CD4-positive, alpha-beta T cell treated with Interferon alpha-2 for 1 hour (primary cell): ENCODE results near the gene ARHGAP21.
"Not testable (repeated sequence)": the region's sequence is repeated elsewhere in the genome, so short reads cannot be mapped to it uniquely, and the experiment has no call there.

Experiments
- DNase-seq, 2 donors: peaks; one replicate each; pipeline ENCODE4 v3.0.0-alpha.2; 2020 to 2022

ARHGAP21 gene

DNA sequence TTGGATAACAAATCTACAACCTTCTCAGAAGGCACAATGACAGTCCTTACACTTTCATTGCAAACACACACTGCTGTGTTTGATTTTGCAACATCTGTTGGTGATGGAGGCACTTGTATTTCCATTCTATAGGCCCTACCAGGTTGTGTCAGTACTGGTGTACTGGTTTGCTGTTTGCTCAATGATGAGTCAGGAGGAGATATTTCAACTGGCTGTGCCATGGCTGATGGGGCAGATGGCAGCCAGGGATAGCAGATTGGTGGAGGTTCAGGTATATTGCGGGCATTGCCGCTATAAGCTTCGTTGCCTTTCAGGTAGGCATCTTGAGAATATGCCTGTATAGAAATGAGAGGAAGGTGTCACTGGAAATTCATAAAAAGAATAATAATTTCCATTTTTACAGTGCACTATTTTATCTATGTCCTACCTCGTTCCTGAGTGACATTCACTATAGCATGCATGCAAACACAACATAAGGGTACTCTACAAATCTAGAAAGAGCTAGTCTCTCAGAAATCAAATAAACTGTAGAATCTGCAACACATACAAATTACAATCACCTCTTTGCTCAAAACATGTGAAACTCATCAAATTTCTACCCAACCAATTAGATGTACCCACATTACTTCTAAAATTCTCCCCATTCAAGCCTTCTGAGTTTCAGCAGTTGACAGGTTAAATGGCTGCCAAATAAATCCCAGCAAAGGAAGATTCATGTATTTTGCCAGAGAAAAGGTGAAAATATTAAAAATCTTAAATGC is 102.5 kb downstream of the ARHGAP21 start:
- not testable (repeated sequence) for DNase-seq

DNA sequence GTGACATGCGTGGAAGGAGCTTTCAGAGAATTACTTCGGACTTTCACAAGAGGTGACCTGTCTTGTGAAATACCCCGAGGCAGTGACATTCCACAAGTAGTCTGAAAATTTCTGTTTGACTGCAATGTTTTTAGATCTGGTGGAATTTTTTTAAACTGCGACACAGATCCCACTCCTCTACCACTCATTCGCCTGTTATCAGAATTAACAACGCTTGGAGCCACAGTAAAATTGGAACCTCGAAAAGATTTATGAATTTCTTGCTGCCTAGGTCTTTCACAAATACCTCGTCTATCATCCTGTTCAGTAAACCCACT is 103.7 kb downstream of the ARHGAP21 start:
- DNase-seq: not testable (repeated sequence)

DNA sequence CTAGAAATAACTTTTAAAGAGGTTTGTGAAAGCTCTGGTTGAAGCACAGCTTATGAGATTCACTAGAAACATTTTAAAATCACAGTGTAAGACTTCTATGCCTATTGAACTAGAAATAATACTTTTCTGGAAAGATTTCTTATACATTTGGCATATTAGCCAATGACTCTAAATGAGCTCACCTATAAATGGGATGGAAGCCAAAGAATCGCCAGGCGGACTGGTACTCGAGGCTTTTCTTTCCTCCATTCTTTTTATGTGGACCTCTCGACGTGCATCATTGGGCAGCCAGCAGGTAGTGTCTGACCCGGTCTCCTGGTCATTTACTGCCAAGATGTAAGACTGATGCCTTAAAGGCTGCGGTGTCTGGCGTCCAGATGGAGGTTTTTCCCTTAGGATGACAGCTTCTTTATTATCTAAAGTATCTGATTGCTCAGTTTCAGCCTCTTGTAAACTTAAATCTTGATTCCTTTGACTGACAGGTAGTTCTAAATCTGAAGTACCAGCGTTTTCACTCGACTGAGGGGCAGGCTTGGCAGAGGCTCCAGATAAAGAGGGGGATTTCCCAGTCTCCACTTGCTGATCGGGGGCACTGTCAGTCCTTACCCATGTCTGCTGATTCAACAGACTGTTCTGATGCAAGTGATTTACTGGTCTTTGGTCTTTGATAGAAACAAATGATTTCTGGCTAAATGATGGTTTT is 104.2 kb downstream of the ARHGAP21 start:
- not testable (repeated sequence) for DNase-seq

- no peak for DNase-seq
These were observed 105.3 kb downstream of the ARHGAP21 start for GRCh38 chr10:24618401-24618800.

- peak; percentile 33 to 47 for DNase-seq
These were observed 105.8 kb downstream of the ARHGAP21 start for GRCh38 chr10:24617771-24618396.

GRCh38 chr10:24616536-24616935 is 107.2 kb downstream of the ARHGAP21 start:
- DNase-seq: no peak

DNA sequence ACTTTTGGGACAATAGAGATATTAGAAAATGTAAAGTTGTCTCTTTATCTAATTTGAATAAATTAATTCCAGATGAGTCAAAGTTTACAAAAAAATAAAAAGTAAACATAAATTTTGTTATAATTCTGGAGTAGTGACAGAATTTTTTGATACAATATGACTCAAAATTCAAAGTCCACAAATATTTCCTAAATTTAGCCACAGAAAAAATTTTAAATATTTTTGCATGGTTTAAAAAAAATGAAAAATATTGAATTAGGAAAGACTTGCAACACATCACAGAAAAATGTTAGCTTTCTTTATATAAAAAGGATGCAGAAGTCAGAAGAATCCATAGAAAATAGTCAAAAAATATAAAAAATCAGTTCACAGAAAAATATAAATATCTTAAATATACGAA is 117.7 kb downstream of the ARHGAP21 start:
- DNase-seq: no peak

- DNase-seq: no peak
These were observed 118.5 kb downstream of the ARHGAP21 start for GRCh38 chr10:24605141-24605540.

- DNase-seq: no peak
These were observed 120.4 kb downstream of the ARHGAP21 start for GRCh38 chr10:24603333-24603732.

GRCh38 chr10:24597961-24598360 is 125.7 kb downstream of the ARHGAP21 start:
- no peak for DNase-seq

DNA sequence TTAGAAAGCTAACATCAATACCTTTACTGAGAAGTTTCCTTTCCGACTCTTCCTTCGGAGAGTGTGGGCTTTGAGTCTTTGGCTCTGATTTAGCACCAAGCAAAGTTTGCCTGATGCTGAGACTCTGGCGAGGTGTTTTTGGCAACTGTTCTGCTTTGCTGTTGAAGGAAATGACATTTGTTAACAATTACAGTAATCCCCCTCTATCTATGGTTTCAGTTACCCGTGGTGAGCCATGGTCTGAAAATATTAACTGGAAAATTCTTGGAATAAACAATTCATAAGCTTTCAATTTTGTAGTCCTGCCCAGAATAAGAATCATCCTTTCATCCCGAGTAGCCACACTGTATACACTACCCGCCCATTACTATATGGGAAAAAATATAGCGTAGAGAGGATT is 126.3 kb downstream of the ARHGAP21 start:
- no peak for DNase-seq

GRCh38 chr10:24596217-24596930 is 127.3 kb downstream of the ARHGAP21 start:
- DNase-seq: no peak

DNA sequence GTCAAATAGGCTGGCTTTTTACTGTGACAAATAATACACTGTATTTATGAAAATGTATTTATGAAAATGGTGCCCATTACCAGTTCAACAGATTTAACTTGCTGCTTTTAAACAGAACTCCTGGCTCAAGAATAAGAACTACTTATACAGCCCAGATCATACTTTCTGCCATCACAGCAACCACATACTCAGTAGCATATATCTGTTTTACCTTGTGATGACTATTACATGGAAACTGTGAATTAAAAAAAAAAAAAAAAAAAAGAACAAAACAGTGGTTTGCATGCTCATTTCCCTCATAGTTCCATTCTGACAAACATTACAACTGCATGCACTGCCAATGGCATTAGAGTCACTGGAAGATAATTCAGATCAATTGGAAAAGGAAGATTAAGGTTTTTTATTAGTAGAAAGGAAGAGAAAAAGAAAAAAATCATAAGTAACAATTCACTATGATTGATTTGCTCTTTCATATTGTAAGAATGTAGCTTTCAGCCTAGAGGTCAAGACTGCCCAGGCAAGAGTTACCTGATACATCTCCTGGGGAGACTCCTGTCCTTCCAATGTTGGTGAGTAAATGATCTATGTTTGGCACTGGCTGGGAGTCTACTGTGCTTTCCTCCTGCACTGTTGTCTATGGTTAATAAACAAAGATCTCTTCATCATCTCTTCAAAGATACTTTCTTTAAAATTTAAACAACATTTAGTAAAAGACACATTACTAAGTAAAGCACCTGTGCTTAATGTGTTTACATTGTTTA is 132.8 kb downstream of the ARHGAP21 start:
- DNase-seq: no peak

GRCh38 chr10:24589265-24589664 is 134.4 kb downstream of the ARHGAP21 start:
- DNase-seq: no peak

DNA sequence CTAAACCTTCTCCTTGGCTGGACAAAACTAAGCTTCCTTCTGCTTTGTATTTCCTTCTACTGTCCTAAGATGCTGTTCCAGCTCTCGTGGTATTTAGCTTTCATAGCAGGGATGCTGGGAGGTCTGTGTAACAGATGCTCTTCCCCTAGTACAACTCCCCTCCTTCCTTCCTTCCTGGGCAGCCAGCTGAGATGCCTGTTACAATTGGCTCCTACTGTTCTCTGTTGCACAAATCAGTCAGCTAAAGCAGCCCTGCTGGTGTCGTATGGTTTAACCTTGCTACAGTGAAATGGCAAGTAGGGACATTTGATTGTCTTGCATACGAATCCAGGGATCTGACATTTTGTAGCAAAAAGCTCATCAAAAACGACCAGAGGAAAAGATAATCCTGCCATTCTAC is 143.8 kb downstream of the ARHGAP21 start:
- no peak for DNase-seq

GRCh38 chr10:24579448-24579847 is 144.2 kb downstream of the ARHGAP21 start:
- DNase-seq: no peak

DNA sequence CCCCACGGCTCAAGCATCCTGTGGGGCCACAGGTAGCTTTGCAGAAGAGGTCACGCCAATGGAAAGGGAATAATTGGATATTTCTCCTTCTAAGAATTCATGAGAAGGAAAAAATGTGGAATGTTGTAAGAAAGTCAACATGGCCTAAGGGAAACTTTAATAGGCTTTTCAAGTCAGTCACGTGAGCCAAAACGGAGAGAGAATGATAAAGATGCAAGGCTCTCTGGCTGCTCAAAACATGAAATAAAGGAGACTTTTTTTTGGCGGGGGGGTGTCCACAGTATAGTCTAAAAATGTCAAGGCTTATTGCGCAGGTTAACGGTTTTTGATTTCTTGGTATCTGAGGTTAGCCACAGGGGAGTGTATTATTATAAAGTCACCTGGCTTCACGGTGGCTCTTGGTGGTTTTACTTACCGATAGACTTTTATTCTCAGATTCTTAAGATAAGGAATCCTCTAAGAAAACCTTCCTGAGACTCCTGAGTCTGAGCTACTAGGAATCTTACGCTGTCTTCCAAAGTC is 148.1 kb downstream of the ARHGAP21 start:
- no peak for DNase-seq

DNA sequence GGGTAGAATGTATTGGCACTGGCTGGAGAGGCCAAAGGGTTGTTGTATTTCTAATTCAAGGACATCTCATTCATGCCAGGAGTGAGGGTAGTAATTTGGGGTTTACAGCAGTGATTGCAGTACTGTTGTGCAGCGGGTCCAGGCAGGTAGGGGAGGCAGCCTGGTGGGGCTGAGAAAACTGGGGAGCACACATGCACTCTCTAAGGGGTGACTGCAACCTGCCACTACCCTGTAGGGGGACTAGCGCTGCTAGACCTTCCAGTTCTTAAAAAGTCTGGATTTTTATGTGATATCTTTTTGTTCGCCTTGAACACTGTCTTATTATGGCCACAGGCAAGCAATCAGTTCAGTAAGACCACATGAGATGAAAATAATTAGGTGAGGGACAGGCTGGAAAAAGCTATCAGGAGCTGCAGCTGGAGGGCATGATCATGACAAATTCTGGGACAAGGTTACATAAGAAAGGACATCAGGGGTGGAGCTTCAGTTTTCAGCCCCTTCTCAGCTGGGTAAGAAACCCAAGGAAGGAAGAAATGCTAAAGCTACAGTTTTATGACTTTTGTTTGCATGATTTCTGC is 149.0 kb downstream of the ARHGAP21 start:
- DNase-seq: no peak

DNA sequence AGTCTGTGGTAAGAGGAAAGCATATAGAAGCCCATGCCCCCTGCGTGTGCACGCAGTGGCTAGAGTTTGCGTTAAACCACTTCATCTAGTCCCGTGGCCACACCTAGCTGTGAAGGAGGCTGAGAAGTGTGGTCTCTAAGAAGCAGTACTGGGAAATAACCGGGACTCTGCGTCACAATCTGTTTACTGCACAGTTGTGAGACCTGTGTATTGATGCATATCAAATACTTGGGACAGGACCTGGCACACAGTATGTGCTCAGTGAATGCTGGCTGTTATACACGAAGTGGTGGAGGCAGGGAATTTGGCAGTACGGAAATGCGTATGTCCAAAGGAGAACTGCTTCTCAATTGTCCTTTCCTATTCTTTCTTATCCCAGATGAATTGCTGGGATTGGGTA is 149.5 kb downstream of the ARHGAP21 start:
- DNase-seq: no peak

DNA sequence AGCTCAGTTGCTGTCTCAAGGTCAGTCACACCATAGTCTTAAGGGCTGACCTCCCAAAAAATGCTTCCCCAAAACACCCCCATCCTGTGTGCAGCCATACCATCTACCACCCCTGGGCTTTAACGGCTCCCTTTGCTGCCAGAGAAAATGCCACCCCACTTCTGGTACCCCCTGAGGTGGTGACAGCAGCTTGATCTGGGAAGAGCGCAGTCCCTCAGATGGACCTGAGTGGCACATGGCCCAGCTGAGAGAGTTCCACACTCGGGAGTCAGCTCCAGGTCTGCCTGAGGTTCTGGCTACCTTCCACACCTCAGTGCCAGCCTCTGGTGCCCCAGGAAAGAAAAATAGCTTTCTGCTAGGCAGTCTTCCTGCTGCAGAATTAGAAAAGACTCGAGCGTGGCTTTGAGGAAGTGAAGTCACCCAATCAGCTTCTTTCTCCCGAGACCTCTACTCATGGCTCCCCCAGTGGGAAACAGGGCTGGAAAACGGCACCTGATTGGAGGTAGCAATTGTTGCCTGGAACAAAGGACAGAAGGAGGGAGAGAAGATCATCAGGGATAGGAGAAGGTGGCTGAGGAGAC is 151.7 kb downstream of the ARHGAP21 start:
- DNase-seq: no peak

DNA sequence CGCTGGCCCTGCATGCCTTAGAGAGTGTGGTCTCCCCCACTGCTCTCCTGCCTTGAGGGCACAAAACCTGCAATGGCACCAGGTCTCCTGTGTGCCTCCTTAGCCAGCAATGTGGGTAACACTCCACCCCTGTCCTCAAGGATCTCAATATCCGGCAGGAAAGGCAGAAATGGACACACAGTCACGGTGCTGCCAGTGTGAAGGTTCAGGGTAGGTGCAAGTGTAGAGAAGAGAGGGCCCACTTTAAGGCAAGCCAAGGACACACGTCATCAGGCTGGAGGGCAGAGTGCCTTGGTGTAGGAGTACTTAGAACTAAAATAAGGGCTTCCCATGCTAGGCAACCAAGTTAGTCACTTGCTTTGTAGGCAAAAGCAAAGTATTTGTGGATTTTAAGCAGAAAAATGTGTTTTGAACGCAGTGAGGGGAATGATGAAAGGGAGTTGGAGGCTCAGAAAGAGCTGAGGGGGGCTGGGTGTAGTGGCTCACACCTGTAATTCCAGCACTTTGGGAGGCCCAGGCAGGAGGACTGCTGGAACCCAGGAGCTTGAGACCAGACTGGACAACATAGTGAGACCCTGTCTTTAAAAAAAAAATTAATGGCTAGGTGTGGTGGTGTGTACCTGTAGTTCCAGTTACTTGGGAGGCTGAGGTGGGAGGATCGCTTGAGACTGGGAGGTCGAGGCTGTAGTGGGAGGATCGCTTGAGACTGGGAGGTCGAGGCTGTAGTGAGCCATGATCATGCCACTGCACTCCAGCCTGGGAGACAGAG is 152.8 kb downstream of the ARHGAP21 start:
- no peak for DNase-seq
